HUES48 (cell line): ENCODE measurements around the gene KCTD16.

ENCODE experiments used
- H3K27ac ChIP-seq: one replicate; pipeline ENCODE4 v1.7.0; 2013; ENCODE audit warnings: low read depth, low read length, inconsistent platforms
- H3K27me3 ChIP-seq: 2 replicates; pipeline ENCODE4 v1.6.1; 2013; ENCODE audit warnings: mild to moderate bottlenecking, low read length; ENCODE audit not compliant: control insufficient read depth, insufficient read depth
- H3K36me3 ChIP-seq: 2 replicates; pipeline ENCODE4 v1.6.1; 2013; ENCODE audit warnings: low read length; ENCODE audit not compliant: control insufficient read depth, insufficient read depth
- H3K4me1 ChIP-seq: 2 replicates; pipeline ENCODE4 v1.6.1; 2013; ENCODE audit warnings: mild to moderate bottlenecking, low read length; ENCODE audit not compliant: control insufficient read depth, insufficient read depth
- H3K4me3 ChIP-seq: 2 replicates; pipeline ENCODE4 v1.5.1; 2013; ENCODE audit warnings: mild to moderate bottlenecking, low read depth, low read length
- H3K9ac ChIP-seq: 2 replicates; pipeline ENCODE4 v1.6.1; 2013; ENCODE audit warnings: mild to moderate bottlenecking, low read depth, low read length, moderate library complexity
- H3K9me3 ChIP-seq: 2 replicates; pipeline ENCODE4 v1.6.1; 2013; ENCODE audit warnings: low read length; ENCODE audit not compliant: control insufficient read depth, insufficient read depth

KCTD16 gene

GRCh38 chr5:144192661-144193060 is 22.0 kb downstream of the KCTD16 start:
- no peaks in the 10 kb centered on the region for H3K9me3 ChIP-seq
- no peaks in the 10 kb centered on the region for H3K27me3 ChIP-seq
- H3K36me3 ChIP-seq: no peaks in the 10 kb centered on the region
- H3K4me1 ChIP-seq: no peaks in the 10 kb centered on the region
- no peak overlapping the region for H3K27ac ChIP-seq
- no peak overlapping the region for H3K9ac ChIP-seq
- H3K4me3 ChIP-seq: no peak overlapping the region

- H3K36me3 ChIP-seq: no peaks in the 10 kb centered on the region
- H3K4me1 ChIP-seq: no peaks in the 10 kb centered on the region
- no peaks in the 10 kb centered on the region for H3K27me3 ChIP-seq
- no peak overlapping the region for H3K9ac ChIP-seq
- no peak overlapping the region for H3K4me3 ChIP-seq
- H3K9me3 ChIP-seq: no peaks in the 10 kb centered on the region
- no peak overlapping the region for H3K27ac ChIP-seq
Measured at GRCh38 chr5:144194144-144194543, 23.5 kb downstream of the KCTD16 start.

- H3K27ac ChIP-seq: no peak overlapping the region
- no peaks in the 10 kb centered on the region for H3K27me3 ChIP-seq
- no peaks in the 10 kb centered on the region for H3K36me3 ChIP-seq
- H3K4me1 ChIP-seq: no peaks in the 10 kb centered on the region
- no peak overlapping the region for H3K9ac ChIP-seq
- H3K4me3 ChIP-seq: no peak overlapping the region
- no peaks in the 10 kb centered on the region for H3K9me3 ChIP-seq
Measured at GRCh38 chr5:144195448-144195847, 24.8 kb downstream of the KCTD16 start.

- Histone ChIP-seq H3K27ac (no peak overlapping the region), H3K9me3 (no peaks in the 10 kb centered on the region), H3K4me1 (no peaks in the 10 kb centered on the region), H3K9ac (no peak overlapping the region), H3K27me3 (no peaks in the 10 kb centered on the region), H3K36me3 (no peaks in the 10 kb centered on the region), H3K4me3 (no peak overlapping the region)
Measured at GRCh38 chr5:144196612-144197011, 25.9 kb downstream of the KCTD16 start.

- Histone ChIP-seq H3K4me3 (no peak overlapping the region), H3K27ac (no peak overlapping the region), H3K4me1 (no peaks in the 10 kb centered on the region)
Measured at GRCh38 chr5:144198386-144198785, 27.7 kb downstream of the KCTD16 start.

GRCh38 chr5:144201588-144201987 is 30.9 kb downstream of the KCTD16 start:
- no peaks in the 10 kb centered on the region for H3K36me3 ChIP-seq
- no peak overlapping the region for H3K9ac ChIP-seq
- peaks cover 23% of the 10 kb centered on the region for H3K27me3 ChIP-seq
- peaks cover 14% of the 10 kb centered on the region for H3K4me1 ChIP-seq
- H3K4me3 ChIP-seq: no peak overlapping the region
- no peak overlapping the region for H3K27ac ChIP-seq
- no peaks in the 10 kb centered on the region for H3K9me3 ChIP-seq

More at GRCh38 chr5:144198386-144198785, 27.7 kb downstream of the KCTD16 start:
- H3K9me3 ChIP-seq: no peaks in the 10 kb centered on the region
- no peak overlapping the region for H3K9ac ChIP-seq
- H3K36me3 ChIP-seq: no peaks in the 10 kb centered on the region
- no peaks in the 10 kb centered on the region for H3K27me3 ChIP-seq

- Histone ChIP-seq H3K36me3 (no peaks in the 10 kb centered on the region), H3K9me3 (no peaks in the 10 kb centered on the region), H3K4me1 (peaks cover 14% of the 10 kb centered on the region), H3K9ac (no peak overlapping the region), H3K4me3 (no peak overlapping the region), H3K27ac (no peak overlapping the region), H3K27me3 (peaks cover 27% of the 10 kb centered on the region)
Measured at GRCh38 chr5:144202072-144202471, 31.4 kb downstream of the KCTD16 start.

GRCh38 chr5:144202726-144203125 is 32.1 kb downstream of the KCTD16 start:
- H3K36me3 ChIP-seq: no peaks in the 10 kb centered on the region
- H3K9ac ChIP-seq: no peak overlapping the region
- H3K27ac ChIP-seq: no peak overlapping the region
- peaks cover 32% of the 10 kb centered on the region for H3K27me3 ChIP-seq
- H3K4me3 ChIP-seq: no peak overlapping the region
- H3K4me1 ChIP-seq: peaks cover 14% of the 10 kb centered on the region
- H3K9me3 ChIP-seq: no peaks in the 10 kb centered on the region

GRCh38 chr5:144203750-144204596 is 33.3 kb downstream of the KCTD16 start:
- Histone ChIP-seq H3K9ac (no peak overlapping the region), H3K9me3 (no peaks in the 10 kb centered on the region), H3K27me3 (peaks cover 32% of the 10 kb centered on the region), H3K4me1 (peaks cover 14% of the 10 kb centered on the region), H3K4me3 (no peak overlapping the region), H3K27ac (no peak overlapping the region), H3K36me3 (no peaks in the 10 kb centered on the region)

- Histone ChIP-seq H3K9me3 (no peaks in the 10 kb centered on the region), H3K27ac (no peak overlapping the region), H3K4me1 (peaks cover 14% of the 10 kb centered on the region), H3K27me3 (peaks cover 32% of the 10 kb centered on the region), H3K36me3 (no peaks in the 10 kb centered on the region), H3K4me3 (peak overlapping the region; percentile 77), H3K9ac (peak overlapping the region; percentile 37; the same call in 1 of the 2 replicates)
Measured at GRCh38 chr5:144205141-144205551, 34.5 kb downstream of the KCTD16 start.

- peaks cover 32% of the 10 kb centered on the region for H3K27me3 ChIP-seq
- H3K36me3 ChIP-seq: no peaks in the 10 kb centered on the region
- no peak overlapping the region for H3K27ac ChIP-seq
- H3K9ac ChIP-seq: no peak overlapping the region
- H3K4me3 ChIP-seq: no peak overlapping the region
- H3K4me1 ChIP-seq: peaks cover 14% of the 10 kb centered on the region
- no peaks in the 10 kb centered on the region for H3K9me3 ChIP-seq
Measured at GRCh38 chr5:144206141-144206540, 35.5 kb downstream of the KCTD16 start.
